GM18873 (cell line): ENCODE measurements around the gene SRGAP3.

Experiments used
- ATAC-seq: cut with Tn5 transposase; IDR thresholded peaks from one replicate; pipeline ENCODE4 v1.9.1; 2021; ENCODE audit warnings: mild to moderate bottlenecking, moderate library complexity, moderate number of reproducible peaks; ENCODE audit not compliant: unreplicated experiment, low FRiP score

Gene SRGAP3

GRCh38 chr3:8996681-8997121 is 252.7 kb downstream of the SRGAP3 start:
- ATAC-seq: no peak

- ATAC-seq: no peak
These were observed 253.2 kb downstream of the SRGAP3 start for GRCh38 chr3:8996216-8996615.

GRCh38 chr3:8994226-8994625 is 255.2 kb downstream of the SRGAP3 start:
- ATAC-seq: no peak

- no peak for ATAC-seq
These were observed 256.1 kb downstream of the SRGAP3 start for GRCh38 chr3:8993331-8993730.

- ATAC-seq: no peak
These were observed 256.6 kb downstream of the SRGAP3 start for GRCh38 chr3:8992854-8993253.

- ATAC-seq: no peak
These were observed 257.2 kb downstream of the SRGAP3 start for GRCh38 chr3:8992199-8992598.

GRCh38 chr3:8990266-8991215 is 258.9 kb downstream of the SRGAP3 start:
- no peak for ATAC-seq

GRCh38 chr3:8988791-8989558 is 260.5 kb downstream of the SRGAP3 start:
- ATAC-seq: no peak

- ATAC-seq: no peak
These were observed 261.1 kb downstream of the SRGAP3 start for GRCh38 chr3:8988384-8988655.

GRCh38 chr3:8987645-8988383 is 261.6 kb downstream of the SRGAP3 start:
- peak; percentile 69 for ATAC-seq

- no peak for ATAC-seq
These were observed 262.2 kb downstream of the SRGAP3 start for GRCh38 chr3:8987226-8987625.

GRCh38 chr3:8986741-8987140 is 262.7 kb downstream of the SRGAP3 start:
- ATAC-seq: no peak

- ATAC-seq: no peak
These were observed 263.6 kb downstream of the SRGAP3 start for GRCh38 chr3:8985876-8986275.

GRCh38 chr3:8985411-8985831 is 264.0 kb downstream of the SRGAP3 start:
- no peak for ATAC-seq

GRCh38 chr3:8984526-8984925 is 264.9 kb downstream of the SRGAP3 start:
- ATAC-seq: no peak

- ATAC-seq: no peak
These were observed 265.4 kb downstream of the SRGAP3 start for GRCh38 chr3:8984081-8984480.

GRCh38 chr3:8983591-8983990 is 265.9 kb downstream of the SRGAP3 start:
- ATAC-seq: no peak

- no peak for ATAC-seq
These were observed 266.4 kb downstream of the SRGAP3 start for GRCh38 chr3:8983026-8983425.

GRCh38 chr3:8982509-8982908 is 266.9 kb downstream of the SRGAP3 start:
- no peak for ATAC-seq

GRCh38 chr3:8981700-8982099 is 267.7 kb downstream of the SRGAP3 start:
- ATAC-seq: no peak

GRCh38 chr3:8981296-8981695 is 268.1 kb downstream of the SRGAP3 start:
- ATAC-seq: no peak
